Measurements from ENCODE around the gene AOPEP.

Gene AOPEP

GRCh38 chr9:94696545-94696944 is 30.0 kb upstream of the AOPEP start:
- Histone ChIP-seq H3K4me1 (ENCODE audit: control insufficient read depth, insufficient read depth, low read length) (peaks cover 17% of the 10 kb centered on the region), H3K9me3 (ENCODE audit: control insufficient read depth in 2 of 2, low read length in 2 of 2) (no peaks in the 10 kb centered on the region), H3K9ac (ENCODE audit: low read length in 2 of 2) (no peak overlapping the region), H3K36me3 (ENCODE audit: control insufficient read depth in 2 of 2, insufficient read depth in 2 of 2, low read length in 2 of 2) (no peaks in the 10 kb centered on the region), H3K27me3 (ENCODE audit: control insufficient read depth in 1 of 2, insufficient read depth in 2 of 2, low read length in 2 of 2) (no peaks in the 10 kb centered on the region), H3K27ac (ENCODE audit: low read length) (no peak overlapping the region), H3K4me3 (ENCODE audit: low read length in 2 of 2) (no peak overlapping the region)

- H3K27ac ChIP-seq (ENCODE audit: low read length), result peak overlapping the region; percentile 46
- no peak overlapping the region for H3K4me3 ChIP-seq (ENCODE audit: low read length in 2 of 2)
- H3K4me1 ChIP-seq (ENCODE audit: control insufficient read depth, insufficient read depth, low read length), result peaks cover 13% of the 10 kb centered on the region
- H3K9me3 ChIP-seq (ENCODE audit: control insufficient read depth in 2 of 2, low read length in 2 of 2), result no peaks in the 10 kb centered on the region
- H3K9ac ChIP-seq (ENCODE audit: low read length in 2 of 2), result no peak overlapping the region
- H3K27me3 ChIP-seq (ENCODE audit: control insufficient read depth in 1 of 2, insufficient read depth in 2 of 2, low read length in 2 of 2), result no peaks in the 10 kb centered on the region
- no peaks in the 10 kb centered on the region for H3K36me3 ChIP-seq (ENCODE audit: control insufficient read depth in 2 of 2, insufficient read depth in 2 of 2, low read length in 2 of 2)
Observed at GRCh38 chr9:94697972-94698581, 28.4 kb upstream of the AOPEP start.

- Histone ChIP-seq H3K4me3 (ENCODE audit: low read length in 2 of 2) (no peak overlapping the region), H3K9ac (ENCODE audit: low read length in 2 of 2) (no peak overlapping the region), H3K36me3 (ENCODE audit: control insufficient read depth in 2 of 2, insufficient read depth in 2 of 2, low read length in 2 of 2) (no peaks in the 10 kb centered on the region), H3K9me3 (ENCODE audit: control insufficient read depth in 2 of 2, low read length in 2 of 2) (no peaks in the 10 kb centered on the region), H3K27me3 (ENCODE audit: control insufficient read depth in 1 of 2, insufficient read depth in 2 of 2, low read length in 2 of 2) (no peaks in the 10 kb centered on the region), H3K4me1 (ENCODE audit: control insufficient read depth, insufficient read depth, low read length) (no peaks in the 10 kb centered on the region), H3K27ac (ENCODE audit: low read length) (no peak overlapping the region)
Observed at GRCh38 chr9:94699715-94700373, 26.7 kb upstream of the AOPEP start.

- H3K4me1 ChIP-seq (ENCODE audit: control insufficient read depth, insufficient read depth, low read length), result no peaks in the 10 kb centered on the region
- H3K36me3 ChIP-seq (ENCODE audit: control insufficient read depth in 2 of 2, insufficient read depth in 2 of 2, low read length in 2 of 2), result no peaks in the 10 kb centered on the region
- H3K4me3 ChIP-seq (ENCODE audit: low read length in 2 of 2), result no peak overlapping the region
- no peaks in the 10 kb centered on the region for H3K9me3 ChIP-seq (ENCODE audit: control insufficient read depth in 2 of 2, low read length in 2 of 2)
- no peak overlapping the region for H3K9ac ChIP-seq (ENCODE audit: low read length in 2 of 2)
- H3K27me3 ChIP-seq (ENCODE audit: control insufficient read depth in 1 of 2, insufficient read depth in 2 of 2, low read length in 2 of 2), result no peaks in the 10 kb centered on the region
- no peak overlapping the region for H3K27ac ChIP-seq (ENCODE audit: low read length)
Observed at GRCh38 chr9:94700445-94700844, 26.1 kb upstream of the AOPEP start.

- Histone ChIP-seq H3K27ac (ENCODE audit: low read length) (no peak overlapping the region), H3K27me3 (ENCODE audit: control insufficient read depth in 1 of 2, insufficient read depth in 2 of 2, low read length in 2 of 2) (no peaks in the 10 kb centered on the region), H3K4me1 (ENCODE audit: control insufficient read depth, insufficient read depth, low read length) (no peaks in the 10 kb centered on the region), H3K9me3 (ENCODE audit: control insufficient read depth in 2 of 2, low read length in 2 of 2) (no peaks in the 10 kb centered on the region), H3K9ac (ENCODE audit: low read length in 2 of 2) (no peak overlapping the region), H3K4me3 (ENCODE audit: low read length in 2 of 2) (no peak overlapping the region), H3K36me3 (ENCODE audit: control insufficient read depth in 2 of 2, insufficient read depth in 2 of 2, low read length in 2 of 2) (no peaks in the 10 kb centered on the region)
Observed at GRCh38 chr9:94703488-94704140, 22.9 kb upstream of the AOPEP start.

GRCh38 chr9:94705162-94705702 is 21.3 kb upstream of the AOPEP start:
- Histone ChIP-seq H3K27ac (ENCODE audit: low read length) (no peak overlapping the region), H3K4me3 (ENCODE audit: low read length in 2 of 2) (peak overlapping the region; percentile 1 to 50), H3K9ac (ENCODE audit: low read length in 2 of 2) (peak overlapping the region in 1 of 2 donors; percentile 27)

GRCh38 chr9:94706922-94707321 is 19.6 kb upstream of the AOPEP start:
- Histone ChIP-seq H3K9me3 (ENCODE audit: control insufficient read depth in 2 of 2, low read length in 2 of 2) (no peaks in the 10 kb centered on the region), H3K36me3 (ENCODE audit: control insufficient read depth in 2 of 2, insufficient read depth in 2 of 2, low read length in 2 of 2) (no peaks in the 10 kb centered on the region), H3K27ac (ENCODE audit: low read length) (no peak overlapping the region), H3K4me3 (ENCODE audit: low read length in 2 of 2) (no peak overlapping the region), H3K9ac (ENCODE audit: low read length in 2 of 2) (no peak overlapping the region), H3K4me1 (ENCODE audit: control insufficient read depth, insufficient read depth, low read length) (no peaks in the 10 kb centered on the region), H3K27me3 (ENCODE audit: control insufficient read depth in 1 of 2, insufficient read depth in 2 of 2, low read length in 2 of 2) (no peaks in the 10 kb centered on the region)

More at GRCh38 chr9:94705162-94705702, 21.3 kb upstream of the AOPEP start:
- H3K36me3 ChIP-seq (ENCODE audit: control insufficient read depth in 2 of 2, insufficient read depth in 2 of 2, low read length in 2 of 2), result no peaks in the 10 kb centered on the region
- no peaks in the 10 kb centered on the region for H3K4me1 ChIP-seq (ENCODE audit: control insufficient read depth, insufficient read depth, low read length)
- no peaks in the 10 kb centered on the region for H3K9me3 ChIP-seq (ENCODE audit: control insufficient read depth in 2 of 2, low read length in 2 of 2)
- no peaks in the 10 kb centered on the region for H3K27me3 ChIP-seq (ENCODE audit: control insufficient read depth in 1 of 2, insufficient read depth in 2 of 2, low read length in 2 of 2)

- Histone ChIP-seq H3K4me1 (ENCODE audit: control insufficient read depth, insufficient read depth, low read length) (no peaks in the 10 kb centered on the region), H3K9ac (ENCODE audit: low read length in 2 of 2) (no peak overlapping the region), H3K9me3 (ENCODE audit: control insufficient read depth in 2 of 2, low read length in 2 of 2) (no peaks in the 10 kb centered on the region), H3K27ac (ENCODE audit: low read length) (no peak overlapping the region), H3K36me3 (ENCODE audit: control insufficient read depth in 2 of 2, insufficient read depth in 2 of 2, low read length in 2 of 2) (no peaks in the 10 kb centered on the region), H3K4me3 (ENCODE audit: low read length in 2 of 2) (no peak overlapping the region), H3K27me3 (ENCODE audit: control insufficient read depth in 1 of 2, insufficient read depth in 2 of 2, low read length in 2 of 2) (no peaks in the 10 kb centered on the region)
Observed at GRCh38 chr9:94713436-94714215, 12.9 kb upstream of the AOPEP start.

GRCh38 chr9:94714494-94714893 is 12.0 kb upstream of the AOPEP start:
- no peaks in the 10 kb centered on the region for H3K27me3 ChIP-seq (ENCODE audit: control insufficient read depth in 1 of 2, insufficient read depth in 2 of 2, low read length in 2 of 2)
- H3K4me1 ChIP-seq (ENCODE audit: control insufficient read depth, insufficient read depth, low read length), result no peaks in the 10 kb centered on the region
- H3K4me3 ChIP-seq (ENCODE audit: low read length in 2 of 2), result no peak overlapping the region
- H3K27ac ChIP-seq (ENCODE audit: low read length), result no peak overlapping the region
- H3K9ac ChIP-seq (ENCODE audit: low read length in 2 of 2), result no peak overlapping the region
- no peaks in the 10 kb centered on the region for H3K9me3 ChIP-seq (ENCODE audit: control insufficient read depth in 2 of 2, low read length in 2 of 2)
- H3K36me3 ChIP-seq (ENCODE audit: control insufficient read depth in 2 of 2, insufficient read depth in 2 of 2, low read length in 2 of 2), result no peaks in the 10 kb centered on the region

GRCh38 chr9:94717761-94718160 is 8.7 kb upstream of the AOPEP start:
- Histone ChIP-seq H3K4me3 (ENCODE audit: low read length in 2 of 2) (no peak overlapping the region), H3K9me3 (ENCODE audit: control insufficient read depth in 2 of 2, low read length in 2 of 2) (no peaks in the 10 kb centered on the region), H3K36me3 (ENCODE audit: control insufficient read depth in 2 of 2, insufficient read depth in 2 of 2, low read length in 2 of 2) (no peaks in the 10 kb centered on the region), H3K4me1 (ENCODE audit: control insufficient read depth, insufficient read depth, low read length) (no peaks in the 10 kb centered on the region), H3K9ac (ENCODE audit: low read length in 2 of 2) (no peak overlapping the region), H3K27ac (ENCODE audit: low read length) (no peak overlapping the region), H3K27me3 (ENCODE audit: control insufficient read depth in 1 of 2, insufficient read depth in 2 of 2, low read length in 2 of 2) (no peaks in the 10 kb centered on the region)

All from stomach smooth muscle (tissue), 2 donors.